PC-9 (cell line): ENCODE data around the gene SDHB. TPM values are rescaled to one million over a fixed set of nuclear protein-coding genes. Genes with fewer than 3 reads are reported as not detected.
A peak's percentile ranks its signal among the peaks of the same experiment; 100 is the strongest.

Source experiments
- BruUV-seq: library from RNA; stranded (reverse); fragments of 400-500 nt; replicated peaks from 2 replicates; lab custom pipeline; 2021; lab: Mats Ljungman, UMichigan
- CTCF ChIA-PET: fragments of 300-600 bp; sonication (Branson Sonifier 250); formaldehyde crosslinking; loops from one replicate; lab custom pipeline; 2022; ENCODE audit warnings: antibody characterized with exemption; lab: Charles Lee
- POLR2A ChIA-PET: fragments of 300-600 bp; sonication (Branson Sonifier 250); formaldehyde crosslinking; loops from one replicate; lab custom pipeline; 2022; ENCODE audit warnings: antibody characterized with exemption; ENCODE audit not compliant: unreplicated experiment; lab: Charles Lee
- DNase-seq, 2 experiments: peaks; one replicate each; pipeline versions ENCODE4 v3.0.0 to v3.0.0-alpha.2; 2015 to 2022; ENCODE audit warnings: mixed read lengths in 1 of 2
- H2AFZ ChIP-seq: fragments of 200-600 bp; sonication (generic); 2 replicates; pipeline ENCODE4 v1.8.1; 2017; ENCODE audit warnings: antibody characterized with exemption
- H3F3A ChIP-seq: fragments of 200-600 bp; sonication (generic); 2 replicates; pipeline ENCODE4 v1.8.1; 2017; ENCODE audit warnings: antibody characterized with exemption, mild to moderate bottlenecking, low read depth; ENCODE audit not compliant: insufficient read depth
- H3K27ac ChIP-seq: fragments of 200-600 bp; sonication (generic); 2 replicates; pipeline ENCODE4 v1.6.1; 2016; ENCODE audit warnings: mixed run types
- H3K27me3 ChIP-seq: fragments of 200-600 bp; sonication (generic); 2 replicates; pipeline ENCODE4 v1.6.1; 2016; ENCODE audit warnings: low read depth, mixed run types; ENCODE audit not compliant: insufficient read depth
- H3K36me3 ChIP-seq: fragments of 200-600 bp; sonication (generic); 2 replicates; pipeline ENCODE4 v1.6.1; 2016; ENCODE audit warnings: low read depth, mixed run types
- H3K4me1 ChIP-seq: fragments of 200-600 bp; sonication (generic); replicated peaks from 2 replicates; pipeline ENCODE4 v1.6.1; 2016; ENCODE audit warnings: mixed run types; ENCODE audit not compliant: insufficient read depth
- H3K4me2 ChIP-seq: fragments of 200-600 bp; sonication (generic); 2 replicates; pipeline ENCODE4 v1.6.1; 2017; ENCODE audit warnings: mixed run types
- H3K4me3 ChIP-seq: fragments of 200-600 bp; sonication (generic); 2 replicates; pipeline ENCODE4 v1.6.1; 2016; ENCODE audit warnings: mixed run types
- H3K79me2 ChIP-seq: fragments of 200-600 bp; sonication (generic); 2 replicates; pipeline ENCODE4 v1.6.1; 2017; ENCODE audit warnings: low read depth, mixed run types
- H3K9me2 ChIP-seq: fragments of 200-600 bp; sonication (generic); 2 replicates; pipeline ENCODE4 v1.8.1; 2017; ENCODE audit warnings: mild to moderate bottlenecking; ENCODE audit not compliant: insufficient read depth
- H3K9me3 ChIP-seq: fragments of 200-600 bp; sonication (generic); 2 replicates; pipeline ENCODE4 v1.8.1; 2016; ENCODE audit warnings: low read depth; ENCODE audit not compliant: insufficient read depth
- H4K20me1 ChIP-seq: fragments of 200-600 bp; sonication (generic); 2 replicates; pipeline ENCODE4 v1.8.1; 2017; ENCODE audit not compliant: insufficient read depth
- CTCF ChIP-seq: fragments of 200-600 bp; sonication (generic); conservative IDR thresholded peaks from 2 replicates; pipeline ENCODE4 v1.6.1; 2017; ENCODE audit warnings: mixed run types, antibody characterized with exemption, mild to moderate bottlenecking, moderate library complexity
- EZH2 ChIP-seq: fragments of 200-600 bp; sonication (generic); IDR thresholded peaks from 2 replicates; pipeline ENCODE4 v1.8.0; 2017; ENCODE audit warnings: antibody characterized with exemption, low read depth
- intact Hi-C: fragments of 100-400 bp; cut with micrococcal nuclease; formaldehyde crosslinking; loops from one replicate; pipeline ENCODE4 v1.10.0; 2022; ENCODE audit not compliant: unreplicated experiment
- total RNA-seq: library from RNA; stranded (reverse); gene quantifications from 2 replicates; pipeline ENCODE4 v1.2.3, GENCODE V29; 2021

The SDHB gene
- total RNA-seq, 1 experiment from 2014 or later, result 101 TPM

DNA sequence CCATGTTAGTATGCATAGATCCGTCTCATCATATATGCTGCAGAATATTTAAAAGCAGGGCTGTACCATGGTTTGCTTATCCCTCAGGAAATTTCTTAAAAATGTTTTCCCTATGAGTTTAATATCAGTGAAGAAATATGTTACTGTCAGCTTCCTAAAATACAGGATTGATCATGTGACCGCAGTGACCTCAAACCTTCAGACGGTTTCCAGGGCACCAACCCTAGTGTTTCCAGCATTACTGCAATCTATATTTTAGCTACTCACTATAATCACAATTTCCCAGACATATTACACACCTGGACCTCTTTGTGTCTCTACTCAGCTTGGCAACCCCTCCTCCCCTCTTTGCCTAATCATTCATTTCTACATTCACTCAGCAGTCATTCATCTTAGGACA lies 7.7 kb upstream of the SDHB start:
- H3K27me3 ChIP-seq, result no peaks in the 10 kb centered on the region
- ChIA-PET CTCF (no interaction called here), POLR2A (no interaction called here)
- H3K36me3 ChIP-seq, result no peaks in the 10 kb centered on the region
- no peaks in the 10 kb centered on the region for H3K79me2 ChIP-seq
- TF ChIP-seq CTCF (no peak), EZH2 (no peak)
- no peaks in the 10 kb centered on the region for H3K4me1 ChIP-seq
- H3K27ac ChIP-seq, result no peak overlapping the region
- BruUV-seq, result no TSS peak
- H3K4me2 ChIP-seq, result no peak overlapping the region
- intact Hi-C loops, result no loop called here
- no peaks in the 10 kb centered on the region for H3F3A ChIP-seq
- H3K4me3 ChIP-seq, result no peak overlapping the region
- no peak overlapping the region for H2AFZ ChIP-seq
- no peak for DNase-seq
- H3K9me3 ChIP-seq, result no peaks in the 10 kb centered on the region
- no peaks in the 10 kb centered on the region for H3K9me2 ChIP-seq
- no peaks in the 10 kb centered on the region for H4K20me1 ChIP-seq

DNA sequence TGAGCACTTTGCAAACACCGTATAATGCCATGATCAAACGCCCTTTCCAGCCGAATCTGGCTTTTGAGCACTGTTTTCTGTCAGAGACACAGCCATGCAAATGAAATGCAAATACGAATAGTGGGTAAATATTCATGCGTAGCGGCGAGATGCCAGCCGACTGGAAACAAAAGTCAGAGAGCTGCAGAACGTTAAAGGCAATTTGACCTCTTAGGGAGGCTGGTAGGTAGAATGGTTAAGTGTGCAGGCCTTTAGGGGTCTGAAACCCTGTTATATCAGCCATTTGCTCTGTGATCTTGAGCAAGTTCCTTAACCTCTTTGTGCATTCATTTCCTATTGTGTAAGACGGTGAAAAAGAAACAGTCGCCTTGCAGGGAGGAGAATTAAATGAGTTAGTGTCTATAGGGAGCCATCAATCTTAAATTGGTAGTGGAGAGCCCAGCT lies 6.5 kb upstream of the SDHB start:
- no peak for DNase-seq
- no peaks in the 10 kb centered on the region for H3K9me3 ChIP-seq
- POLR2A ChIA-PET, result interaction anchor here (0.6 kb wide), 1 partner anchor 10 kb away, joined by 3 read pairs; no protein-coding TSS in a partner anchor
- BruUV-seq, result no TSS peak
- no peaks in the 10 kb centered on the region for H3K79me2 ChIP-seq
- no peak for TF ChIP-seq EZH2
- no peak for TF ChIP-seq CTCF
- no peak overlapping the region for H3K4me2 ChIP-seq
- no peak overlapping the region for H3K27ac ChIP-seq
- CTCF ChIA-PET, result interaction anchor here (0.5 to 1.1 kb wide), 3 partner anchors 346 to 1004 kb away, joined by 3 to 5 read pairs (median 4); no protein-coding TSS in a partner anchor
- no peak overlapping the region for H3K4me3 ChIP-seq
- H2AFZ ChIP-seq, result no peak overlapping the region
- H3K27me3 ChIP-seq, result no peaks in the 10 kb centered on the region
- no peaks in the 10 kb centered on the region for H3F3A ChIP-seq
- no peaks in the 10 kb centered on the region for H3K4me1 ChIP-seq
- no peaks in the 10 kb centered on the region for H3K36me3 ChIP-seq
- intact Hi-C loops, result no loop called here
- no peaks in the 10 kb centered on the region for H4K20me1 ChIP-seq
- H3K9me2 ChIP-seq, result no peaks in the 10 kb centered on the region

DNA sequence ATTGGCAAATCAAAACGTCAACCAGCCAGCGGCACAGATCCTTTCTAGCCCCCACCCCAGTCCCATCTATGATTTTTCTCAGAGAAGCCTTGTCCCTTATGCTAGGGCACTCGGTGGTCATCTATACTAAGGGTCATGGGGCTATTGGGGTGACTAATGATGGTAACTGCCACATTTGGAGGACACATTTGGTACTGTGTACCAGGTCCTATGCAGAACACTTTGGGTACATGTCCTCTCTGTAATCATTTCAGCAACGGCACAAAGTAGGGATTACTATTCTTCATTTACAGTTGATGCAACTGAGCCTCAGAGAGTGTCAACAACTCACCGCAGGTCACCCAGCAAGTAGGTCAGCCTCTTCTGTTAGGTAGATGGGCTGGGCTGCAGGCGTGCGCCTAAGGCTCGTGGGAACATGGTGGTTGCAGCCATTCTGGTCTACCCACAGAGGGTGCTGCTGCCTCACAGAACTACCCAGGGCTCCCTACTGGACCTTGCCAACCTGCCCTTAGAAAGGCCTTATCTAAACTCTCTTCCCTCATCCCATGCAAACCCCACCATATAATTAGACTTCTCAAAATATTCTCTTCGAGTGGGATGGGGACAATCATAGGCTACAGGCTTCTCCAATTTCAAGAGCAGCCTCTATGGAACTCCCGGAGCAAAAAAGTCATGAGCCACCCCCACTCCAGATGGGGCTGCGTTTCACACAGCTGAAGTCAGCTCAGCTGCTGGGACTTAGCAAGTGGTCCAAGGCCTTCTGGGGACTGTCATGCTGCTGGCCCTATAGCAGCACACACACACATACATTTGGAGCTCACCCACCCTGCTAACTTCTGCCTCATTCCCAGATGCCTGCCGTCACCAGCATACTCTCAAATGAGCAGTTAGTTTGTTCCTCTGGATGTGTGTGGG lies 5.8 kb upstream of the SDHB start:
- Histone ChIP-seq H3F3A (no peaks in the 10 kb centered on the region), H3K9me3 (no peaks in the 10 kb centered on the region), H3K27me3 (no peaks in the 10 kb centered on the region), H3K36me3 (no peaks in the 10 kb centered on the region), H4K20me1 (no peaks in the 10 kb centered on the region), H2AFZ (no peak overlapping the region), H3K9me2 (no peaks in the 10 kb centered on the region), H3K79me2 (no peaks in the 10 kb centered on the region), H3K4me2 (no peak overlapping the region), H3K4me1 (no peaks in the 10 kb centered on the region), H3K27ac (no peak overlapping the region), H3K4me3 (no peak overlapping the region)
- ChIA-PET CTCF (no interaction called here), POLR2A (no interaction called here)
- peak; percentile 66 to 75 for DNase-seq
- no TSS peak for BruUV-seq
- TF ChIP-seq EZH2 (no peak), CTCF (peak; percentile 75)
- intact Hi-C loops, result loop anchor here (1.0 to 10.0 kb wide), 7 partner anchors 65 to 545 kb away; no protein-coding TSS in a partner anchor
